Activated CD4-positive, alpha-beta T cell treated with anti-CD3 and anti-CD28 coated beads for 24 hours (primary cell): Measurements from ENCODE around the gene DOCK9.

Experiments used
- DNase-seq, 2 donors: peaks; one replicate each; pipeline ENCODE4 v3.0.0-alpha.2; 2020; ENCODE audit warnings: low read depth in 2 of 2

The DOCK9 gene

DNA sequence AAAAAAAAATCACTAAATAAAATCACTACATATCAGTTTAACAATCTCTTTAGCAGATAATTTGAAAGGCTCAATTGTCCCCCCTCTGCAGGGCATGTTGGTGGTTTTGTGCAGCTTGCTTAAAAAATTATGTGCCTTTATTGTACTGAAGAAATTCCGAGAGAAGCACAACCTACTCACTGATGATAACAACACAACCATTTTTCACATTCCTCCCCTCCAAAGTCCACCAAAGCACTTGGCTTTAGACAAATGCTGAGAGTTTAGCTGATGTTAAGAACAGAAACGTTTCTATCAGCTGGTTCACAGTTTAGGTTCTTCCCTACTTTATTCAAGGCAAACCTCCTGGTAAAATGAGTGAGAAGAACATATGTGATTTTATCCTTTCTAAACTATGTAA is 923 bp downstream of the DOCK9 start:
- DNase-seq: no peak

DNA sequence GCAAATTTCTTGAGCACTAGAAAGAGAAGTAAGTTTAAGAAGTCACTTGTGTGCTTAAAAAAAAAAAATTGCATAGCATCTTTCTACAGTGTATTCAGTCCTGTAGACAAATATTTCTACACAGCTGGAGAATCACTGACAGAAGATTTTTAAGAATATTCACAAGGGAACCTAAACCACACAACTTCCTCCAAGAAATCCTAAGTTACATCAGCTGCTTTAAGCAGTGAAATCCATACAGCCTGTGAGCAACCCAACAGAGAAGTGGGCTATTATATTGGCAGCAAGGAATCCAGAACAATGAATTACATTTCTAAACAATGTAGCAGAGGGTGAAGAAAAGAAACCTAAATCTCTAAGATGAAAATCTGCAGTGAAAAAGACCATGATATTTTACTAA is 1.5 kb downstream of the DOCK9 start:
- DNase-seq: no peak

- no peak for DNase-seq
Measured at GRCh38 chr13:98975822-98976261, 2.0 kb downstream of the DOCK9 start.

- DNase-seq: no peak
Measured at GRCh38 chr13:98974053-98974452, 3.8 kb downstream of the DOCK9 start.

DNA sequence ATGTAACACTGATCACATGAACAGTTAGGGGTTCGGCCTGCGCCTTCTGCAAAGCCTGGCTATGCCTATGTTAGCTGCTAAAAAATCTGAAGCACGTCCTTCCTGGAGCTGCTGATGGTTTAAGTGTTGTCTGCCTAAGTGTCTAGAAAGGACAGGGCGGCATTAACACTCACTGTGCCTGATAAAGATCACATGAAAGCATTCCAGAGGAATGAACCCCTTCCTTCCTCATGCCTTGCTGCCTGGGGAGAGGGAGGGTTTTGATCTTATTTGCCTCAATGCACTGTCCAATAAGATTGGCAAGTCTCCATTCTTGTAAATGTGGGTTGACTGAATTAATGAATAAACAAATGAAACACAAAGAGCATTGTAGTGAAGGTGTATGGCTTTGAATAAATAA is 5.2 kb downstream of the DOCK9 start:
- DNase-seq: no peak

- no peak for DNase-seq
Measured at GRCh38 chr13:98972059-98972458, 5.8 kb downstream of the DOCK9 start.

- no peak for DNase-seq
Measured at GRCh38 chr13:98970330-98970729, 7.5 kb downstream of the DOCK9 start.

GRCh38 chr13:98967491-98967890 is 10.4 kb downstream of the DOCK9 start:
- no peak for DNase-seq

DNA sequence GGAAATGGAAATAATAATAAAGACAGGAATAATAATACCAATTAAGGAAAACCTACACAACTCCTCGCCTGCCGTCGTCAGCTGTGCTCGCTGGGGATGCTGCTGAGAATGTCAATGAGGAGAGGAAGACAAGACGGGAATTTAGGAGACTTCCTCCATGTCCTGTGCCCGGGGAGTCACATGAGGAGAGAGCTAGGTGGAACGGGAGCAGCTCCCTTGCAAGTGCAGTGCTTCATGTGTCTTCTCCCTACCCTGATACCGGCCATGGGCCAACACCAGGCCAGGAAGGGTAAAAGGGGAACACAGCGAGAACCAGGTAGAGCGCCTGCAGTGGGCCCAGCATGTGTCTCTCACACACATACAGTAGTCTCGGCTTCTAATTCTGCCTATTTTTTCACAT is 11.8 kb downstream of the DOCK9 start:
- DNase-seq: no peak

DNA sequence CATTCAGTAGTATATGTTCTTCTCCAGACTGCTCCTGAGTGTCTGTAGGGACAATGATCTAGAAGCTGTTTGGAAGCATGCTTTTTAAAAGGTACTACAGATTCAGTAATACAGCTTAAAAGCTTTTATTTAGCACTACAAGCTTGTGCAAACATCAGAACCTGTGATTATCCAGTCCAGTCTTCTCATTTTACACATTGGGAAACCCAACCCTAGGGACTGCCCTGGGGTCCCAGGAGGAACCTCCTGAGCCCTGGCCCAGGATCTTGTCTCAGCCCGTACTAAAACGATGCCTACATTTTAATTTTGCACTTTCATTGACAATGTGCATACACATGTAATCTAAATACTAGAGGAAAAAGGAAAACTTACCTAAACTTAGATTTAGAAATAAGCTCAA is 12.5 kb downstream of the DOCK9 start:
- DNase-seq: no peak

GRCh38 chr13:98963917-98964316 is 13.9 kb downstream of the DOCK9 start:
- DNase-seq: no peak

GRCh38 chr13:98962901-98963590 is 14.8 kb downstream of the DOCK9 start:
- DNase-seq: no peak

DNA sequence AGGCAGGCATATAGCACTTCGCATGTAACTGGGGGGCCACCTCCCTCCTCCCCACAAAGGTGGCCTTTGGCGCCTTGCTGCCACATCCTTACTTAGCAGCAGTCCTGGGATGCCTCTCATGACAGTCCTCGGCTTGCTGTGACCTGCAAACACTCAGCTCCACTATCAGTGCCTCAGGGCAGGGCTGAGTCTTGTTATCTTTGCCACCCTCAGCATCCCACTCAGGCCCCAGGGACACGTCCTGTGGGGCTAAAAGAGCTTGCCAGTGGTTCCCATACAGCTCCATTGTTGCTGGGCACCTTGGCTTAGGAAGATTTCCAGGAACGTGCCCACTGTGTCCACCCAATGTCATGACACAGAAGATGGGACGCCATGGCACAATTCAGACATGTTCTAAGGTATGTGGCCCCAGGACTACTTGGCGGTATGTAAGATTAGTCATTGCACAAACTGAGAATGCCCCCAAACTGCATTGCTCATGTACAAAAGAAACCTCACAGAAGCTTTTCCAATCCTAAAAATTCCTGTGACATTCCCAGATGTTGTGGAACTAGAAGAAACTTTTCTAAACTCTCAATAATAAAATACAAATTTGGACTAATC is 16.3 kb downstream of the DOCK9 start:
- no peak for DNase-seq

DNA sequence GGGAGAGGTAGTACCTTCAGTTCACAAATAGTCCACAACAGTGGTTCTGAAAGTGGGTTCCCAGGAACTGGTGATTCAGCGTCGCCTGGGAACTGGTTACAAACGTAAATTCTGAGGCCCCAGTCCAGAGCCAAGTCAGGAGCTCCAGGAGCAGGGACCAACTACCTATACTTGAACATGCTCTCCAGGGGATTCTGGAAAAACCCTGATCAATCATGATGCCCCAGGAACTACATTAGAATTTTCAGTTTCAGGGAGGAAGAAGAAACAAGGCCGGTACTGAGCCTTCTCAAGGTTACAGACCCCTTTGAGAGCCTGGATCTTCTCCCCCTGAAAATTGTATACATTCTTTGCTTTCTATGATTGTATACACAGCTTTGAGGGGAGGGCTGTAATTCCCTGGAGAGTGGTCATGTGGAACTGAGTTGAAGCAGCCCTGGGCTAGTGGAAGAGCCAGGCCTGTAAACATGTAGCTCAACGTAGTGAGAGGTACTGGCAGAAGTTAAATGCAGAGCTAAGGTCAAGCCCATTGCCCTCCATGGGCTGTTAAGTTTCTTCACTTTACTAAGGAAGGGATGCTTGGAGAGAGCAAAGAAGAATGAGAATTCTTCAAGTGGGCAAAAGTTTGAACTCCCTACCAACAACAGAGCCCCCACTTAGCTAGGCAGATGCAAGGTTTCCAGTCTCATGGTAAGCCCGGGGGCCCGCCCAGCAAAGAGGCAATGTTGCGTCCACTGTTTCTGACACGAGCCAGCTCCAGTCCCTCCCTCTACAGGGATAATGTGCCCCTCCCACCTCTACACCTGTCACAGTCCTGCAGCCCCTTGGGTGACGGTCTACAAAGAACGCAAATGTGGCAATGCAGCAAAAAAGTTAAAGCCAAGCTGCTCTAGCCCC is 17.0 kb downstream of the DOCK9 start:
- no peak for DNase-seq

- DNase-seq: no peak
Measured at GRCh38 chr13:98959786-98960605, 17.9 kb downstream of the DOCK9 start.

GRCh38 chr13:98959291-98959690 is 18.6 kb downstream of the DOCK9 start:
- no peak for DNase-seq

DNA sequence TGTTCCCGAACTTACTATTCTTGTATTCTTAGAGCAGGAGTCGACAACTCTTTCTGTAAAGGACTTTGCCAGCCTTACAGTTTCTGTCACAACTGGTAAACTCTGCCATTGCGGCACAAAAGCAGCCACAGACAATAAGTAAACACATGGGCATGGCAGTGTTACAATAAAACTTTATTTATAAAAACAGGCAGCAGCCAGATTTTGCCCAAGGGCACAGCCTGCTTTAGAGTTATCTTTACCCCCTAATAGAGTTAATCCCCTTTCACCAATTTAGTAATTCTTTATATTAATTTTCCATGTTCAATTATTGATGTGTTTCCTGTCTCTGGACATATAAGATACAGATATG is 19.4 kb downstream of the DOCK9 start:
- no peak for DNase-seq

GRCh38 chr13:98957731-98958442 is 20.0 kb downstream of the DOCK9 start:
- DNase-seq: no peak

GRCh38 chr13:98955336-98955735 is 22.5 kb downstream of the DOCK9 start:
- DNase-seq: no peak

- no peak for DNase-seq
Measured at GRCh38 chr13:98954313-98954712, 23.6 kb downstream of the DOCK9 start.

DNA sequence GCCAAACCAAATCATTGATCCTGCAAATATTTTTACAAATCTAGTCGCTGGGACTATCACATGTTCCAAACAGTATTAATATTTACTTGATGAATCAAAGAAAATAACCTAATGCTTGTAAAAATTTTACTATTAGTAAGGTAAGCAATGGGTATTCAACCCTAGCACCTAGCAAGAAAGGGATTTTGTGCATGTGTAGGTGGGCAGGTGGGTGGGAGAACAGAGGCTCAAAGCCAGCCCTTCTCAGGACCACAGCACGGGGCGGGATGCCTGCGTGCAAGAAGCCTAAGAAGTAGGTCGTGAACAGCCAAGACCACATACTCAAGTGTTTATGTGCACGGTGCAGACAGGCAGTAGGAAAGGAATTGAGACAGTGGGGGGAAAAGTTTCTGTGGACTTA is 26.6 kb downstream of the DOCK9 start:
- DNase-seq: no peak
